ENCODE measurements around the gene ATP6V1G1.

GRCh38 chr9:114603248-114603647 lies 15.7 kb downstream of the ATP6V1G1 start:
- TF ChIP-seq CTCF (IDR thresholded peaks at IDR 0.05): no peak
- TF ChIP-seq POLR2A (IDR thresholded peaks at IDR 0.05): no peak

All from lower leg skin (tissue), 3 donors.